ENCODE results near the gene PPFIA3. TPM values are rescaled to one million over a fixed set of nuclear protein-coding genes. Genes with fewer than 3 reads are reported as not detected.

Gene PPFIA3
- total and polyA plus RNA-seq, 2 of the 8 experiments (the other 6 are each of a cell fraction or from before 2014, with no cell fraction given) = 15.9 to 25.3 TPM

- H4K91ac ChIP-seq (replicated peaks; ENCODE audit: insufficient read length, low read length) = no peak overlapping the region
- H3K36me3 ChIP-seq (ENCODE audit: control insufficient read depth in 2 of 4, insufficient read depth in 4 of 4, low read length in 3 of 4) = peaks cover 34 to 76% (median 52%) of the 10 kb centered on the region in 4 experiments
- no peak overlapping the region for H2BK5ac ChIP-seq (ENCODE audit: low read depth, low read length)
- no peak overlapping the region for H4K5ac ChIP-seq (ENCODE audit: insufficient read length, low read depth, low read length)
- ChIA-PET POLR2A (ENCODE audit: partially characterized antibody) (interaction anchor here (0.6 to 10.1 kb wide), 4 partner anchors 15 to 50 kb away, joined by 3 to 67 read pairs (median 4); partner anchors contain the start of gene LIN7B), CTCF (ENCODE audit: partially characterized antibody) (interaction anchor here (0.7 to 1.6 kb wide), 2 partner anchors 18 to 55 kb away, joined by 4 to 5 read pairs; no protein-coding TSS in a partner anchor)
- H3K4me3 ChIP-seq (ENCODE audit: extremely low read depth in 1 of 4, insufficient read depth in 2 of 4, low read depth in 3 of 4, low read length in 4 of 4) = no peak overlapping the region
- no peaks in the 10 kb centered on the region for H3K27me3 ChIP-seq (replicated peaks in 1 of 4; ENCODE audit: control insufficient read depth in 3 of 4, extremely low read depth in 1 of 4, insufficient read depth in 3 of 4, low read length in 3 of 4)
- H3K27ac ChIP-seq (ENCODE audit: low read depth, low read length) = no peak overlapping the region
- no peak overlapping the region for H3K18ac ChIP-seq (ENCODE audit: extremely low read depth, low read length)
- no peaks in the 10 kb centered on the region for H3K9me3 ChIP-seq (ENCODE audit: insufficient read depth in 2 of 2, low read depth in 1 of 2, low read length in 1 of 2)
- H2BK15ac ChIP-seq (ENCODE audit: low read length) = no peak overlapping the region
- H3K4ac ChIP-seq (replicated peaks; ENCODE audit: insufficient read length, low read depth, low read length) = no peak overlapping the region
- H4K8ac ChIP-seq (ENCODE audit: extremely low read depth, insufficient read depth, low read length) = no peak overlapping the region
- H2BK120ac ChIP-seq (replicated peaks; ENCODE audit: low read depth, low read length) = no peak overlapping the region
- DNase-seq (ENCODE audit: low read depth in 1 of 2, low spot score in 2 of 2) (no peak), FAIRE-seq (no peak)
- H2BK12ac ChIP-seq (ENCODE audit: low read depth, low read length) = no peak overlapping the region
- no peak overlapping the region for H2AFZ ChIP-seq (ENCODE audit: low read length)
- H3K23ac ChIP-seq (ENCODE audit: insufficient read length) = no peak overlapping the region
- H2BK20ac ChIP-seq (ENCODE audit: low read length) = no peak overlapping the region
- no peaks in the 10 kb centered on the region for H3K23me2 ChIP-seq (ENCODE audit: low read depth, low read length)
- no peak overlapping the region for H3K4me2 ChIP-seq (ENCODE audit: insufficient read depth in 1 of 2, low read depth in 2 of 2, low read length in 2 of 2)
- H4K20me1 ChIP-seq (replicated peaks in 1 of 2; ENCODE audit: control insufficient read depth in 1 of 2, insufficient read depth in 2 of 2, low read length in 2 of 2) = peaks cover 30 to 42% of the 10 kb centered on the region in 2 experiments
- 93% methylated on average over 17 of the region's 17 CpGs; no CpG with 5 or more reads in 1 of the 2 experiments for WGBS, 2 experiments (ENCODE audit: extremely low coverage in 1 of 2, insufficient coverage in 1 of 2, insufficient read length in 1 of 2, insufficient replicate concordance in 2 of 2, low coverage in 1 of 2, low lambda C conversion rate in 2 of 2, missing lambda C conversion rate in 1 of 2)
- H2AK5ac ChIP-seq (ENCODE audit: low read depth, low read length) = no peak overlapping the region
- H3K14ac ChIP-seq (ENCODE audit: insufficient read length) = no peak overlapping the region
- peaks cover 25 to 66% of the 10 kb centered on the region in 2 experiments for H3K79me2 ChIP-seq (ENCODE audit: control insufficient read depth in 1 of 2, insufficient read depth in 2 of 2, low read length in 2 of 2)
- no peak overlapping the region for H3K56ac ChIP-seq (replicated peaks; ENCODE audit: insufficient read length, low read depth, low read length)
- H3K9ac ChIP-seq (replicated peaks in 1 of 4; ENCODE audit: extremely low read depth in 1 of 4, low read depth in 3 of 4, low read length in 3 of 4) = no peak overlapping the region
- peaks cover 19% of the 10 kb centered on the region for H3K79me1 ChIP-seq (ENCODE audit: low read depth, low read length)
- peaks cover under 1 to 2% (median under 1%) of the 10 kb centered on the region in 4 experiments for H3K4me1 ChIP-seq (replicated peaks in 1 of 4; ENCODE audit: control insufficient read depth in 3 of 4, insufficient read depth in 4 of 4, low read length in 3 of 4)
- TF ChIP-seq SIX5 (IDR thresholded peaks at IDR 0.05; ENCODE audit: low read depth, low read length) (no peak), EZH2 (IDR thresholded peaks at IDR 0.05; ENCODE audit: low read depth, low read length, severe bottlenecking) (no peak), SUZ12 (IDR thresholded peaks at IDR 0.05; ENCODE audit: low read length) (no peak), CTCF (IDR thresholded peaks at IDR 0.05; ENCODE audit: control extremely low read depth in 1 of 3, insufficient read depth in 1 of 3, low read depth in 1 of 3, low read length in 3 of 3) (no peak), SIRT6 (IDR thresholded peaks at IDR 0.05; ENCODE audit: low read length) (no peak), POLR2A (IDR thresholded peaks at IDR 0.05; ENCODE audit: control extremely low read depth in 1 of 2, low read depth in 2 of 2, low read length in 2 of 2) (no peak), SAP30 (IDR thresholded peaks at IDR 0.05; ENCODE audit: insufficient read depth, insufficient replicate concordance, low read length) (no peak), GABPA (IDR thresholded peaks at IDR 0.05; ENCODE audit: borderline replicate concordance, insufficient read depth, low read length) (no peak), RAD21 (IDR thresholded peaks at IDR 0.05 in 1 of 2, conservative IDR thresholded peaks at IDR 0.05 in 1 of 2; ENCODE audit: low read depth in 2 of 2, low read length in 2 of 2) (no peak), SP4 (IDR thresholded peaks at IDR 0.05; ENCODE audit: low read length) (no peak)
These were observed 27.8 kb upstream of the PPFIA3 start for GRCh38 chr19:49091391-49092038.

Measured in H1 (cell line).